NCI-H2029 treated with DMSO at 0.1 percent for 48 hours (cell line): Measurements from ENCODE around the gene SGSM1.
A peak's percentile ranks its signal among the peaks of the same experiment; 100 is the strongest.

Experiments used
- DNase-seq: peaks from one replicate; lab custom pipeline; 2025; lab: John Stamatoyannopoulos, UW

Gene SGSM1

GRCh38 chr22:24807284-24807950, 1.4 kb downstream of the SGSM1 start:
- no peak for DNase-seq

GRCh38 chr22:24809331-24809730, 3.3 kb downstream of the SGSM1 start:
- no peak for DNase-seq

- DNase-seq, result no peak
Observed at GRCh38 chr22:24810043-24810749, 4.2 kb downstream of the SGSM1 start.

- no peak for DNase-seq
Observed at GRCh38 chr22:24812950-24813775, 7.2 kb downstream of the SGSM1 start.

DNA sequence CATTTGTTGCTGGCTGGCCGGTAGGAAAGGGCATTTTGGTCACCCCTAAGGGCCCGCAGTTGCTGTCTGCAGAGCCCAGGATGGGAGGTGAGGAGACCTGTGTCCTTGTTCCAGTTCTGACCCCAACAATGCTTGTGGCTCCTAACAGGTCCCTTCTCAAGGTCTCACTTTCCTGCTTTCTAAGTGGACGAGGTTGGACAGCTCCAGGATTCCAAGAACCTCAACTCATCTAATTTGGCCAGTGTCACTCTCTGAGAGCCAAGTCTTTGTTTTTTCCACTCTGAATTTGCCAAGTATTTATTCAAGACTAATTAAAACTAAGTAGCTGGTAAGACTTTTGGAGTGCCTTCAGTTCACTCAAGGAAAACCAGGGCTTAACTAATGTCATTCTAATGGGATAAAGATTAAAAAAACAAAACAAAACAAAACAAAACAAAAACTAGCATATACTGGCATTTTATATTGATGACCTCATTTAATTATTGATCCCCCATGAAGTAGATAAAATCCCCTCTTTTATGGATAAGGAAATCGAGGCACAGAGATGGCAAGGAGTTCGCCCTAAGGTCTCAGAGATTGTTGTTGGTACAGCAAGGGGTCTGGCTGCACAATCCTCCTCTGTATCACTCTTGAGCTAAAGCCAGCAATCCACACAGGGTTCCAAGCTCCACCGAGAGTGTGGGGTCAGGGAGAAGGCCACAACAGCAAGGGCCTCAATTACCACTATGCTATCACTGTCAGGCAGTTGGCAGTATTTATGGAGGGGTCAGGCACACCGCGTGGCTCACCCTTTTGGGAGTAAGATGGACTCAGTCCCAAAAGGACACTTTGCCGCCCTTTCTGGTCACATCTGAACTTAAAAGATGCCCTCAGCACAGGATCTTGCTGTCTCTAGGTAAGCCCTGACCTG, 8.1 kb downstream of the SGSM1 start:
- DNase-seq, result no peak

GRCh38 chr22:24816806-24817205, 10.8 kb downstream of the SGSM1 start:
- DNase-seq, result no peak

DNA sequence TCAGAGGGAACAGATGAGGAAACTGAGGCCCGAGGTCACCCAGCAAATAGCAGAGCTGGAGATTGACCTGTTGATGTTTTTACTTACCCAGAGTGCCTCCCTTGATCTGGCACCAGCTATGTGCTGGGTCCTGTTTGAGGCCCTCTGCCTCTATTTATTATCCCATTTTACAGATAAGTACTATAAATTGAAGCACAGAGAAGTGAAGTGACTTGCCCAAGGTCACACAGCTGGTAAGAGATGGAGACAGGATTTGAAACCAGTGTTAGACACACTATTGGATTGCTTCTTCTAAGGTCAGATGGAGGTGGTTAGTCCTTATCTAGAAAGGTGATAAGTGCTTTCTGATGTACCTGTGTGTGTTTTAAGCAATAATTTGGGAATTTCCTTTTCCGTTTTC, 13.5 kb downstream of the SGSM1 start:
- no peak for DNase-seq

DNA sequence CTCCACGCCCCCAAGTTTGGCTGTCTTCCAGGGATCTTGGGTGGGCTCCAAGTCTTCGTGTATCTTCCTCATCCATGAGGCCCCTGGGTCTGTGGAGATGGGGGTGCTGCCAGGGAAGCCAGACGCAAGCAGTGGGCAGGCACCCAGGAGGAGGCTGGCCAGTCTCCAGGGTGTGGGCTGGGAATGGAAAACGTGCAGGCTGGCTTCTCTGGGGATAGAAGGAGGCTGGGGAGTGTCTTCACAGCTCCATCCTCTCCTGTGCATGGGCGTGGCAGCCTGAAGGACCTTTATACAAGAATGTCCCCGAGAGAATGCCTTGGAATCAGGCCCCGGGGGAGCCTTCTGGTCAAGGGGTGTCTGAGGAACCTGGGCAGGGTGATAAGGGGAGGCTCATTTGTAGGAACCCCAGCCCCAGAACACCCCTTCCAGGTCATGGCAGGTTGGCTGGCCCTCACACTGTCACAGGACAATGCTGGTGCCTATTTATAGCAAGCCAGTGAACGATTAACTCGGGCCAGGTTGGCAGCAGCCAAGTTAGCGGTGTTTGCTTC, 14.0 kb downstream of the SGSM1 start:
- peak; percentile 63 for DNase-seq

- peak; percentile 37 for DNase-seq
Observed at GRCh38 chr22:24822471-24822870, 16.5 kb downstream of the SGSM1 start.

- no peak for DNase-seq
Observed at GRCh38 chr22:24823787-24824186, 17.8 kb downstream of the SGSM1 start.

- no peak for DNase-seq
Observed at GRCh38 chr22:24824250-24824649, 18.2 kb downstream of the SGSM1 start.

DNA sequence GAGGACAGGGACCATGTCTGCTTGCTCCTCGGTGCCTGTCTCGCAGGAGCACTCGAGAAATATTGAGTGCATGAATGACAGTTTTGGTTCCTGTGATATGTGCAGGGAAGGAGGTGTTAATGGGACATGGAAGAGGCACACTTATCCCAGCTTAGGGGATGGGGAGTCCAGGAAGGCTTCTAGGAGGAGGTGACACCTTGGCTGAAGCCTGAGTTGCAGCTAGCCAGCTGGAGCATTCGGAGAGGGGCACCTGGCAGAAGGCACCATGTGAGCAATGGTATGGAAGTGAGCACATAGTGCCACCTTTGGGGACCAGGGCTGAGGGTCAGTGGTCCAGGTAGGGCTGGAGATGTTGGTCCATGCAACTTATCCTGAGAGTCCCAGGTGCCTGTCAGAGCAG, 18.9 kb downstream of the SGSM1 start:
- no peak for DNase-seq

DNA sequence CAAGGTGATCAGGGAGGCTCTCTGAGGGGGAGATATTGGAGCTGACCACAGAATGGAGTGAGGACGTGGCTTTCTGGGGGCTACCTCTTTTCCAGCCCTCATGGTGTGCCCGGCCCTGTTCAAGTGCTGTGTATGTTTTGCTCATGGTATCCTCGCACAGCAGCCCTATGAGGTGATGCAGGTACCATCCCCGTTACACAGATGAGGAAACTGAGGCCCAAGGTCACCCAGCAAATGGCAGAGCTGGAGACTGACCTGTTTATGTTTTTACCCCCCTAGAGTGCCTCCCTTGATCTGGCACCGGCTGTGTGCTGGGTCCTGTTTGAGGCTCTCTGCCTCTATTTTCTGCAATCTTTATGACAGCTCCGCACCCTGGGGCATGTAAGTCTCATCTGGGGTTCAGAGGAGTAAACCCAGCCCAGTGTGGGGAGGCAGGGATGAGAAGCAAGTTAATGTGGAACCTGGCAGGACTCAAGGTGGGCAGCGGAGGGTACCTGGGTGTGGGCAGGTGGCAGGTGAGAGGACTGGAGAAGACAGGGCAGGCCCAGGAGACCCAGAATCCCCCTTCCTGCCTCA, 20.8 kb downstream of the SGSM1 start:
- no peak for DNase-seq

GRCh38 chr22:24827296-24827695, 21.3 kb downstream of the SGSM1 start:
- DNase-seq, result peak; percentile 80

GRCh38 chr22:24830205-24830979, 24.4 kb downstream of the SGSM1 start:
- no peak for DNase-seq

- DNase-seq, result no peak
Observed at GRCh38 chr22:24831687-24832086, 25.7 kb downstream of the SGSM1 start.

DNA sequence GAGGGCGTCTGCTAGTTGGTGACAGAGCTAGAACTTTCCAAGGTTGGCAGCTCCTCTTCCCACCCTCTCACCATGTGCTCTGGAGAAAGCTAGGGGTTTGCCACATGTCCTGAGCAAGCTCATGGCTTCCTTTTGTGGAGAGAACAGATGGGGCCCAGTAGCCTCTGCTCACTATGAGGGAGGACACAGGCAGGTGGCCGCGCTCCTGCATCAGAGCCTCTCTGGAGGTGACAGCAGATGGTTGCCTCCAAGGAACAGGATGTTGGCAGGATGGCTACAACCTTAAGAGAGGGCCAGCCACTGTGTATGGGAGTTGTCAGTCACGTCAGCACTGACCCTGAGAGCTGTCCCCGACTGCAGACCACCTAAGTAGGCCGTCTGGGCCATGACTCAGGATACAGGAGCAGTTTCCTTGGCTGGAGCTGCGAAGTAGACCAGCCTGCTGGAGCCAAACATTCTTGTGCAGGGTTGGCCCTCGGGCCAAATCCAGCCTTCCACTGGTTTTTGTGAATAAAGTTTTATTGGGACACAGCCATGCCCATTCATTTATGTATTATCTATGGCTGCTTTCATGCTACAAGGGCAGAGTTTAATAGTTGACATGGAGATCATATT, 28.0 kb downstream of the SGSM1 start:
- no peak for DNase-seq

GRCh38 chr22:24834845-24835570, 29.0 kb downstream of the SGSM1 start:
- DNase-seq, result peak; percentile 15

DNA sequence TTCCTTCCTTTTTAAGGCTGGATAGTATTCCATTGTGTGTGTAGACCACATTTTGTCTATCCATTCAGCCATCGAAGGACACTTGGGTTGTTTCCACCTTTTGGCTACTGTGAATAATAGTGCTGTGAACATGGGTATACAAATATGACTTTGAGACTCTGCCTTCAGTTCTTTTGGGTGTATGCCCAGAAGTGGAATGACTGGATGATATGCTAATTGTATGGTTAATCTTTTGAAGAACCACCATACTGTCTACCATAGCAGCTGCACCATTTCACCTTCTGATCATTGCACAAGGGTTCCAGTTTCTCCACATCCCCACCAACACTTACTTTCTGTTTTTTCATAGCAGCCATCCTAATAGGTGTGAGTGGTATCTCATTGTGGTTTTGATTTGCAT, 30.3 kb downstream of the SGSM1 start:
- peak; percentile 71 for DNase-seq
